HG03103 (cell line): Measurements from ENCODE around the gene PRDM15.

Experiments used
- ATAC-seq: cut with Tn5 transposase; IDR thresholded peaks from one replicate; pipeline ENCODE4 v1.9.1; 2021; ENCODE audit warnings: low read depth; ENCODE audit not compliant: unreplicated experiment

PRDM15 gene

GRCh38 chr21:41879190-41879998, at the start of gene PRDM15:
Gene PRDM15 (minus strand): TSS chr21:41879344. CDS start chr21:41860363, 18,981 bp downstream.
- ATAC-seq = peak; percentile 42

- no peak for ATAC-seq
Observed at GRCh38 chr21:41928621-41929220, 49.6 kb upstream of the PRDM15 start.

GRCh38 chr21:41927727-41928409, 48.7 kb upstream of the PRDM15 start:
- ATAC-seq = no peak

GRCh38 chr21:41926807-41927171, 47.6 kb upstream of the PRDM15 start:
- ATAC-seq = no peak

GRCh38 chr21:41926117-41926806, 47.1 kb upstream of the PRDM15 start:
- ATAC-seq = peak; percentile 41

- no peak for ATAC-seq
Observed at GRCh38 chr21:41925767-41926116, 46.6 kb upstream of the PRDM15 start.

GRCh38 chr21:41924368-41924754, 45.2 kb upstream of the PRDM15 start:
- no peak for ATAC-seq

- no peak for ATAC-seq
Observed at GRCh38 chr21:41923631-41924367, 44.7 kb upstream of the PRDM15 start.

GRCh38 chr21:41923186-41923585, 44.0 kb upstream of the PRDM15 start:
- no peak for ATAC-seq

- no peak for ATAC-seq
Observed at GRCh38 chr21:41921021-41921420, 41.9 kb upstream of the PRDM15 start.

- no peak for ATAC-seq
Observed at GRCh38 chr21:41920476-41920875, 41.3 kb upstream of the PRDM15 start.

GRCh38 chr21:41919666-41920398, 40.7 kb upstream of the PRDM15 start:
- no peak for ATAC-seq

GRCh38 chr21:41918561-41919358, 39.6 kb upstream of the PRDM15 start:
- ATAC-seq = no peak

GRCh38 chr21:41917531-41917930, 38.4 kb upstream of the PRDM15 start:
- ATAC-seq = no peak

GRCh38 chr21:41916888-41917433, 37.8 kb upstream of the PRDM15 start:
- no peak for ATAC-seq

GRCh38 chr21:41914965-41915364, 35.8 kb upstream of the PRDM15 start:
- no peak for ATAC-seq

- ATAC-seq = no peak
Observed at GRCh38 chr21:41914358-41914757, 35.2 kb upstream of the PRDM15 start.

GRCh38 chr21:41913230-41913629, 34.1 kb upstream of the PRDM15 start:
- ATAC-seq = no peak

GRCh38 chr21:41908829-41909228, 29.7 kb upstream of the PRDM15 start:
- ATAC-seq = no peak
